Endothelial cell of umbilical vein (primary cell): ENCODE data around the gene YEATS4. TPM values are rescaled to one million over a fixed set of nuclear protein-coding genes. Genes with fewer than 3 reads are reported as not detected.

Experiments
- BruUV-seq: library from RNA; stranded (reverse); fragments of 400-500 nt; replicated peaks from 2 replicates; lab custom pipeline; 2021; lab: Mats Ljungman, UMichigan
- CTCF ChIA-PET: fragments of 300-600, 350-600 bp; sonication (Branson Sonifier 250); formaldehyde crosslinking; loops from one replicate; lab custom pipeline; 2021; ENCODE audit warnings: antibody characterized with exemption, inconsistent platforms; lab: Charles Lee
- POLR2A ChIA-PET: fragments of 300-600, 350-600 bp; sonication (Branson Sonifier 250); formaldehyde crosslinking; loops from one replicate; lab custom pipeline; 2021; ENCODE audit warnings: antibody characterized with exemption, inconsistent platforms; lab: Charles Lee
- DNase-seq: peaks from one replicate; pipeline ENCODE4 v3.0.0-alpha.2; 2011; ENCODE audit warnings: low read depth, low spot score
- FAIRE-seq: peaks from 2 replicates; lab custom pipeline; 2011; peaks lifted over from hg19 to GRCh38; lab: Jason Lieb, UNC
- H2AFZ ChIP-seq: 2 replicates; pipeline ENCODE4 v1.6.0; 2012; ENCODE audit warnings: low read depth, low read length, control low read depth, inconsistent platforms
- H3K27ac ChIP-seq: 2 replicates; pipeline ENCODE4 v1.5.1; 2011; ENCODE audit warnings: low read depth, mild to moderate bottlenecking, control low read depth, low read length, moderate library complexity; ENCODE audit not compliant: insufficient read depth
- H3K27me3 ChIP-seq, 2 experiments: 2 replicates each; pipeline versions ENCODE4 v1.6.0 to v1.6.1; 2011; ENCODE audit warnings: low read length in 2 of 2, mixed read lengths in 1 of 2; ENCODE audit not compliant: control insufficient read depth in 2 of 2, insufficient read depth in 2 of 2
- H3K36me3 ChIP-seq, 2 experiments: 2 replicates in 1 of 2; 3 replicates in 1 of 2; pipeline ENCODE4 v1.5.1; 2011; ENCODE audit warnings: low read length in 2 of 2, mild to moderate bottlenecking in 1 of 2, moderate library complexity in 1 of 2; ENCODE audit not compliant: control insufficient read depth in 2 of 2, insufficient read depth in 2 of 2; ENCODE audit errors: extremely low read depth in 1 of 2
- H3K4me1 ChIP-seq: 3 replicates; pipeline ENCODE4 v1.5.1; 2011; ENCODE audit warnings: mild to moderate bottlenecking, low read length; ENCODE audit not compliant: control insufficient read depth, insufficient read depth; ENCODE audit errors: extremely low read depth
- H3K4me2 ChIP-seq: 2 replicates; pipeline ENCODE4 v1.6.1; 2011; ENCODE audit warnings: low read length, control low read depth, mixed read lengths; ENCODE audit not compliant: insufficient read depth
- H3K4me3 ChIP-seq, 3 experiments: fragments of 200-600 bp in 1 of 3; sonication (generic), shearing (Covaris generic) in 1 of 3; replicated peaks in 1 of 3; 2 replicates each; pipeline ENCODE4 v1.5.1; 2011 to 2016; ENCODE audit warnings: control low read depth in 3 of 3, low read length in 3 of 3, mild to moderate bottlenecking in 2 of 3, inconsistent platforms in 1 of 3, low read depth in 1 of 3, moderate library complexity in 1 of 3; ENCODE audit not compliant: insufficient read depth in 1 of 3
- H3K79me2 ChIP-seq: 2 replicates; pipeline ENCODE4 v1.6.0; 2012; ENCODE audit warnings: low read length, inconsistent platforms; ENCODE audit not compliant: control insufficient read depth, insufficient read depth
- H3K9ac ChIP-seq: replicated peaks from 2 replicates; pipeline ENCODE3; 2011; ENCODE audit warnings: low read length, control low read depth; ENCODE audit not compliant: insufficient read depth; ENCODE audit errors: extremely low read depth
- H3K9me1 ChIP-seq: replicated peaks from 3 replicates; pipeline ENCODE4 v1.6.0; 2011; ENCODE audit warnings: mild to moderate bottlenecking, low read length; ENCODE audit not compliant: control insufficient read depth, insufficient read depth; ENCODE audit errors: extremely low read depth
- H3K9me3 ChIP-seq: replicated peaks from 2 replicates; pipeline ENCODE4 v1.5.1; 2012; ENCODE audit warnings: low read length, inconsistent platforms; ENCODE audit not compliant: control insufficient read depth, insufficient read depth
- H4K20me1 ChIP-seq: replicated peaks from 2 replicates; pipeline ENCODE3; 2011; ENCODE audit warnings: mild to moderate bottlenecking, low read length; ENCODE audit not compliant: control insufficient read depth, insufficient read depth; ENCODE audit errors: extremely low read depth
- FOS ChIP-seq: IDR thresholded peaks from 2 replicates; pipeline ENCODE4 v1.6.1; 2011; ENCODE audit warnings: mild to moderate bottlenecking, low read length, moderate library complexity, borderline replicate concordance; ENCODE audit not compliant: insufficient read depth
- JUN ChIP-seq: IDR thresholded peaks from 2 replicates; pipeline ENCODE4 v1.6.1; 2011; ENCODE audit warnings: borderline replicate concordance, low read depth; ENCODE audit not compliant: insufficient read length, insufficient read depth
- MYC ChIP-seq: IDR thresholded peaks from one replicate; pipeline ENCODE4 v1.6.1; 2011; ENCODE audit warnings: mild to moderate bottlenecking, low read depth, low read length
- POLR2A ChIP-seq: IDR thresholded peaks from 2 replicates; pipeline ENCODE4 v1.6.1; 2012; ENCODE audit warnings: low read depth, mild to moderate bottlenecking, control low read depth, low read length
- dilution Hi-C: fragments of 300-500 bp; cut with MboI; formaldehyde crosslinking; loops from one replicate; pipeline ENCODE4 v1.15.0; 2019; ENCODE audit warnings: low sequenced_read_pairs; ENCODE audit not compliant: extremely low pct_ligation_motif_present
- intact Hi-C: fragments of 100-400 bp; cut with micrococcal nuclease; formaldehyde crosslinking; loops from one replicate; pipeline ENCODE4 v1.10.0; 2022
- polyA plus RNA-seq, 4 experiments: library from polyadenylated mRNA; depleted of rRNA in 3 of 4; stranded (reverse) in 3 of 4; unstranded in 1 of 4; fragments of >200 nt; gene quantifications; 2 replicates each; pipeline versions ENCODE4 v1.2.1 to v1.2.3, GENCODE V29; 2011 to 2012; ENCODE audit warnings: missing spikeins in 1 of 4
- total RNA-seq: library from RNA; stranded (reverse); gene quantifications from 2 replicates; pipeline ENCODE4 v1.2.3, GENCODE V29; 2021
- TF ChIP-seq, protein P1 (sequence below), 2 donors: IDR thresholded peaks; 1 replicate in 1 of 2; 2 replicates in 1 of 2; pipeline ENCODE4 v1.5.1; 2011; ENCODE audit warnings: low read length in 2 of 2, mild to moderate bottlenecking in 2 of 2, moderate library complexity in 2 of 2, control low read depth in 1 of 2, inconsistent platforms in 1 of 2, low read depth in 1 of 2; ENCODE audit not compliant: insufficient read depth in 1 of 2; ENCODE audit errors: extremely low read depth in 1 of 2

The YEATS4 gene
- total and polyA plus RNA-seq, 2 donors (not counting 3 experiments of a cell fraction or from before 2014, with no cell fraction given), result 13.6 to 16.7 TPM

DNA sequence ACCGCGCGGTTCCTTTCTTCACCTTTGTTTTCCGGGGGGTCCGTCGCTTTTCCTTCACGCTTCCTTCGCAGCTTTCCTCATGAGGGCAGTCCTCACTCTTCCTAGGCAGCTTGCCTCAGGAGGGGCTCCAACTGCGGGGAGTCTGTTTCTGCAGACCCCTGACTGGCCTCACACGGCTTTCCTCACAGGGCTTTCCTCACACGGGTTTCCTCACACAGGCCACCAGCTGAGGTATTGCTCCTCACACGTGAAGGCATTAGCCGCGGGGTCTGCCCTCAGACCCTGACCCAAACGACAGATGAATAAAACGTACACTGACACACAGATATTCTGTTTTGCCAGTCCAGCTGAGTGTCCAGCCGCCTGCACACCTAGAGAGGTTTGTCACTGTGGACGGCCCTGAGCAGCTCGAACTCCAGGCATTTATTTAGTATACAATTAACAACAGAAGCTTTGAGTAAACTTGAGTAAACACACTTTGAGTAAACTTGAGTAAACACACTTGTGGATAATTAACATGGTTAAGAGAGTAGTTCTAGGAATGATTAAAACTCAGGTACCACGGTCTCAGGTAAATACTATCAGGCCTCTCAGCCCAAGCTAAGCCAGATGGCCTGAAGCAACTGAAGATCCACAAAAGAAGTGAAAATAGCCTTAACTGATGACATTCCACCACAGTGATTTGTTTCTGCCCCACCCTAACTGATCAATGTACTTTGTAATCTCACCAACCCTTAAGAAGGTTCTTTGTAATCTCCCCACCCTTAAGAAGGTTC is 27.4 kb upstream of the YEATS4 start:
- Histone ChIP-seq H3K27me3 (peaks cover 44 to 63% of the 10 kb centered on the region in 2 experiments), H3K9me1 (no peaks in the 10 kb centered on the region), H3K9ac (no peak overlapping the region), H3K4me3 (no peak overlapping the region), H3K4me2 (peak overlapping the region; percentile 77), H3K27ac (no peak overlapping the region), H3K36me3 (no peaks in the 10 kb centered on the region), H2AFZ (peak overlapping the region; percentile 39), H3K9me3 (no peaks in the 10 kb centered on the region), H3K79me2 (no peaks in the 10 kb centered on the region), H4K20me1 (no peaks in the 10 kb centered on the region), H3K4me1 (peaks cover 3% of the 10 kb centered on the region)
- POLR2A ChIA-PET, result no interaction called here
- FAIRE-seq, result no peak
- TF ChIP-seq MYC (no peak), FOS (no peak), POLR2A (no peak), JUN (no peak)
- TF ChIP-seq, protein P1, sequence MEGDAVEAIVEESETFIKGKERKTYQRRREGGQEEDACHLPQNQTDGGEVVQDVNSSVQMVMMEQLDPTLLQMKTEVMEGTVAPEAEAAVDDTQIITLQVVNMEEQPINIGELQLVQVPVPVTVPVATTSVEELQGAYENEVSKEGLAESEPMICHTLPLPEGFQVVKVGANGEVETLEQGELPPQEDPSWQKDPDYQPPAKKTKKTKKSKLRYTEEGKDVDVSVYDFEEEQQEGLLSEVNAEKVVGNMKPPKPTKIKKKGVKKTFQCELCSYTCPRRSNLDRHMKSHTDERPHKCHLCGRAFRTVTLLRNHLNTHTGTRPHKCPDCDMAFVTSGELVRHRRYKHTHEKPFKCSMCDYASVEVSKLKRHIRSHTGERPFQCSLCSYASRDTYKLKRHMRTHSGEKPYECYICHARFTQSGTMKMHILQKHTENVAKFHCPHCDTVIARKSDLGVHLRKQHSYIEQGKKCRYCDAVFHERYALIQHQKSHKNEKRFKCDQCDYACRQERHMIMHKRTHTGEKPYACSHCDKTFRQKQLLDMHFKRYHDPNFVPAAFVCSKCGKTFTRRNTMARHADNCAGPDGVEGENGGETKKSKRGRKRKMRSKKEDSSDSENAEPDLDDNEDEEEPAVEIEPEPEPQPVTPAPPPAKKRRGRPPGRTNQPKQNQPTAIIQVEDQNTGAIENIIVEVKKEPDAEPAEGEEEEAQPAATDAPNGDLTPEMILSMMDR (IDR thresholded peaks at IDR 0.05; ENCODE audit: extremely low read depth in 1 of 2, insufficient read depth in 1 of 2, low read depth in 1 of 2, low read length in 2 of 2), result no peak
- intact Hi-C loops (no loop called here), dilution Hi-C loops (no loop called here)
- DNase-seq, result no peak
- CTCF ChIA-PET, result interaction anchor here (1.4 kb wide), 1 partner anchor 25 kb away, joined by 5 read pairs; no protein-coding TSS in a partner anchor
- BruUV-seq, result no TSS peak
